GM19193 (cell line): ENCODE results near the gene ADK.

Experiments used
- POLR2A ChIP-seq: IDR thresholded peaks from 4 replicates; pipeline ENCODE4 v1.6.1; 2011; ENCODE audit not compliant: insufficient read depth, insufficient read length; ENCODE audit errors: extremely low read depth

The ADK gene

DNA sequence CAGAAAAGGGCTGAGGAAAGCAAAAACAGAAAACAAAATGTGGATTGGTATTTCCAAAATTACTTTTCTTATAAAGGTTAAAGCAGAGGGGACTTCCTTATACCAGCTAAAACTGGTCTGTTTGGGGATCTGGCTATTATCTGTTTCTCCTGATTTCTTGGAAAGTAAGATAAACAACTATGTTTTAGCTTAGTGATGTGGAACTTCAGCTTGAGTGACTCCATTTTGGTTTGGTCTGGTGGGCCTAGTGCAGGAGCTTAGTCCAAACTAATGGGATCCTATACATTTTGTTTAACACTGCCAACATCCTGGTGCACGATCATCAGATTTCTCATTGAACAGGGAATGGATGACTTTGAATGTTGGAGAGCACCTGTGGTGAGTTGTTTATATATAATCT lies 283.5 kb downstream of the ADK start:
- no peak for TF ChIP-seq POLR2A

DNA sequence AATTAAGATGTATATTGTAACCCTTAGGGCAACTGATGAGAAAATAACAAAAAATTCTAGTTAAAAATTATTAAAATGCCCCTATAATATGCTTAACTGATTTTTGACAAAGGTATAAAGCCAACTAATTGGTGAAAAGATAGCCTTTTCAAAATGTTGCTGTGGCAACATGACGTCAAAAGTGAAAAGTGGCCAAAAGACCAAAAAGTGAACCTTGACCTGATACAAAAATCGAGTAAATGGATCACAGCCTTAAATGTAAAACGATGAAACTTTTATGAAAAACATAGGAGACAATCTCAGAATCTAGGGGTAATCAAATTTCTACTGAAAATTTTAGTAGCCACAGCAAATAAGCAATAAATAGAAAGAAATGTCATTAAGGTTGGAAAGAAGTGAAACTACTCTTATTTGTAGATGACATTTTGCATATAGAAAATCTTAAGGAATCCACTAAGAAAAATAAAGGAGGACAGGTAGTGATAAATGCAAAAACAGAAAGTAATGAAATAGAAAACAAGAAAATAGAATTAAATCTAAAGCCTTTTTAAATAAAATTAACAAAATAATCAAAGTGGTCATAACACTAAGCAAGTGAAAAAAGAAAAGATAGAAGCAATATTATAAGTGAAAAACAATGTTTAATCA lies 285.6 kb downstream of the ADK start:
- no peak for TF ChIP-seq POLR2A

DNA sequence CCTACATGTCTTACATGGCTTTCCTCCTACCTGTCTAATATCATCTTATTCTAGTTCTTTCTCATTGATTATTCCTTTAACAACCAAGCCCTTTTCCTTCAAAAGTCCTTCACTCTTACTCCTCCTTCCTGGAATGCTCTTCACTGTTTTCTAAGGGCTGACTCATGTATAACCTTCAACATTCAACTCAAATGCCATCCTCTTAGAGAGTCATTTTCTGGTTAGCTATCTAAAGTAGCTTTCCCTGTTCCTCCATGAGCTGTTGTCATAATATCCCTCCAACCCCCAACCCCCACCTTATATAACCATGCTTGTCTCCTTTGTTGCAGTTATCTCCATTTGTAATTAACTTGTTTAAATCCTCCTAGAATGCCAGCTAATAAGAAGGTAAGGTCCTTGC lies 286.8 kb downstream of the ADK start:
- no peak for TF ChIP-seq POLR2A

DNA sequence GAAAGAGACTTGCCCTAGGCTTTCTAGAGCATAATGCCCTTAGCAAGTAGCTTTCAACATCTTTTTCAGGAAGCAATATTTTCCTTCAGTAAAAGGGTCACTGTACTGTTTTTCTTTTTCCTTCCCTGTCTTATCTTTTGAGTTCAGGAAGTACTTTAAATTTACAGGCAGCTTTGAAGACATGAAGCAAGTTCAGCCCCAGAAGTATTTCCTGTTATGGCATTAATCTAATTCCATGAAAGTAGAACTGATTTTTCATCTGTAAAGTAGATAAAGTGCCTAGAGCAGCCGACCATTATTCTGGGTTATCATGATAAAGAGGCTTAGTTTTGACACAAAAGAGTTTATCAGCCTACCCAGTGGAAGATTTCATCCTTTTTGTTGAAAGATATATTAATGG lies 288.2 kb downstream of the ADK start:
- TF ChIP-seq POLR2A: no peak

DNA sequence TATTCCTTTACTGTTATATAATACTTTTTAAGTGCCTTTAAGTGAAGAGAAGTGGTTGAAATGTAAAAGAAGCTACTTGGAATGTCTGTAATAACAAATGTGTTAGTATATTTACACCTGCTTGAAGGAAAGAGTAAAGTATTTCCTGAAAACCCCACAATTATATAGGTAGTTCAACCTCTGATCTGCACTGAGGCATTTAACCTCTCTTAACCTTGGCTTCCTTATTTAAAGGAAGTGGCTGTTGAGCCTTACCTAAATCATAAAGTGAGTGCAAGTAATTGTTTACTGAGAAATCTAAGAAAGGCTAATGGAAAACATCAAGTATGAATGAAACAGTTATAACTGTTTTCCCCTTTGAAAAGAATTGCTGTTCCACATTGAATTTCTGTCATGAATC lies 294.5 kb downstream of the ADK start:
- no peak for TF ChIP-seq POLR2A

DNA sequence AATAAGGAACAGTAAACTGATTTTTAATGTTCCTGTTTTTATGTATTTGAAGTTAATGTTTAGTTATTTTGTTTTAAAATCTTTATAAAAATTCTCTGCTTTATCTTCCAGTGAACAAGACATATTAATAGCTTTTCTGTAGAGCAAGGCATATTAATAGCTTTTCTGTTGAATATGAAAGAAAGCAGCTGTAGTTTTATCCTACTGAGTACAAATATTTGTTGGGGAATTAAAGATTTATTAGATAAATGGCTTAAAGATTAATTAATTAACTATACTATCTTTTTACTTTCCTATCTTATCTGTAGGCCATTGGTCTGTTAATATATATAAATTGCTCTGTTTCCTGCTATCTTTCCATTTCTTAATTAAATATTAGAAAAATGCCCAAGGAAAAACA lies 299.6 kb downstream of the ADK start:
- no peak for TF ChIP-seq POLR2A

DNA sequence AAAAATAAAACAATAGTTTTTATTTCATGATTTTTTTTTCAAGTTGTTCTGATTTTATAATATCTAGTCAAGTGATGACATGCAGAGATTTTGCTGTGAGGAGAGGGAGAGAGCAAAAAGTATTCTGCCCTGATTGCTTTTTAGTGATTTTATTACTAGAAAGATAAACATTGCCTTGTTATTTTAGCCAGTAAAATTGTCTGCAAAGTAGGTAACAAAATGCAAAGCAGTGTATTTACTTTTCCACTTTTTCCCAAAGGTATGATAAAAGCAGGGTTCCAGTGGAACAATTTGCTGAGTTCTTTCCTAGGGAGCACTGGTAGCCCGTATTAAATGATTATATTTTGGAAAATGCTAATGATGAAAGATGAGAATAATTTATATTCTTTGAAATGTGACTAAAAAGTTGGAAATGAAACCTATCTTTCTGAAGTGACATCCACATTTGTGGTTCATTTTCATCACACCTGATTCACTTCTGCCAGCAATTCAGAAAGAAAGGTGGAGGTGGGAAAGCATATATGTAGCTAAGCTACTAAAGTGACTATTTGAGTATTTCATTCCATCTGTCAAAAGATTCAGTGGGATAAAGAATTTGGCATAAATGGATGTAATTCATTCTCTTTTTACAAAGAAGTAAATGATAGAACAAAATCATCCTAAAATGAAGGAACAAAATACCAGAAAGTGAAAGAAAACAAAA lies 300.3 kb downstream of the ADK start:
- TF ChIP-seq POLR2A: no peak

DNA sequence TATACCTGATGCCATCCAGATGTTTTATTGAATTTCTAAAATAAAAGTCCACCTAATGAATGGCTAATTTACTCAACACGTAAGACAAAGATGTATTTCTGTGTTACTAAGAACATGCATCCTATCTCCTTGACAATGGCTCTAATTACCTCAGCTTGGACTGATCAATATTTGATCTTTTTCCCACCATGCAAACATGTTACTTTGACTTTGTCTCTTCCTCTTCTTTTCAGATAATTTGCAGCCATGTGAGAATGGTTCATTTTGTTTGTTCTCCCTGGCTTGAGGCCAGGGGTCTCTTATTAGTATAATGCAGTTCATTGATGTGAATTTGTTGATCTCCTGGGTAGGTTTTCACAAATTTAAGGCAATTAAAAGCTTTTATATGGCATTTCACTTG lies 302.1 kb downstream of the ADK start:
- no peak for TF ChIP-seq POLR2A

DNA sequence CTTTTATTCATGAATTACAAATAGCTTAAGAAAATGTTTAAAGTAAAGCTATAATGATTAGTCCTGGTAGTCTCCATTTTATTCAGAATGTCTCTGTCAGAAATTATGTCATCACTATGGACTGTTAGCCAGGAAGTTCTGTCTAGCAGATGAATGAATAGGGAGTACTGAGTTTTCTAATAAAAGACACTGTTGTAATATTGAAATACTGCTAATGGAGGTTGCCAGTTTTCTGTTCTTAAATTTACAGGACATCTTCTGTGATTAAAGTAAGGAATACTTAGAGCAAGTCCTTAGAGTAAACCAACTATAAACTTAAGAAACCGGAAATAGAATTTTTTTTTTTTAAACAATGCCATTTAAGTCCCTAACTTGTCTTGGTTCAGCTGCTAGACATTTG lies 309.8 kb downstream of the ADK start:
- no peak for TF ChIP-seq POLR2A

DNA sequence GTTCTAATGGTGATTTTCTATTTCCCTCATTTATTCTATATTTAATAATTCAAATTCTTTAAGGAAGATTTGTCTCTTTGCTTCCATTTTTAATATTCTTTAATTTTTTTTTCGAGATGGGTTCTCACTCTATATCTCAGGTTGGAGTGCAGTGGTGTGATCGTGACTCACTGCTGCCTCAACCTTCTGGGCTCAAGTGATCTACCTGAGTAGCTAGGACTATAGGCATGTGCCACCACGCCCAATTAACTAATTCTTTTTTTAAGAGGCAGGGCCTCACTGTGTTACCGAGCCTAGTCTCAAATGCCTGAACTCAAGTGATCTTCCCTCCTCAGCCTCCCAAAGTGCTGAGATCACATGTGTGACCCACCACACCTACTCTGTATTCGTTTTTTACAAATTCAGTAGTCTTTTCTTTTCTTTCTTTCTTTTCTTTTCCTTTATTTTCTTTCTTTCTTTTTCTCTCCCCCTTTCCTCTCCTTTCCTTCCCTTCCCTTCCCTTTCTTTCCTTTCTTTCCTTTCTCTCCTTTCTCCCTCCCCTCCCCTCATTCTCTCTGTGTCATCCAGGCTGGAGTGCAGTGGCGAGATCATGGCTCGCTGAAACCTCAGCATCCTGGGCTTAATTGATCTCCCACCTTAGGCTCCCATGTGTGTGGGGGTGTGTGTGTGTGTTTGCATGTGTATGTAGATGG lies 323.1 kb downstream of the ADK start:
- no peak for TF ChIP-seq POLR2A

DNA sequence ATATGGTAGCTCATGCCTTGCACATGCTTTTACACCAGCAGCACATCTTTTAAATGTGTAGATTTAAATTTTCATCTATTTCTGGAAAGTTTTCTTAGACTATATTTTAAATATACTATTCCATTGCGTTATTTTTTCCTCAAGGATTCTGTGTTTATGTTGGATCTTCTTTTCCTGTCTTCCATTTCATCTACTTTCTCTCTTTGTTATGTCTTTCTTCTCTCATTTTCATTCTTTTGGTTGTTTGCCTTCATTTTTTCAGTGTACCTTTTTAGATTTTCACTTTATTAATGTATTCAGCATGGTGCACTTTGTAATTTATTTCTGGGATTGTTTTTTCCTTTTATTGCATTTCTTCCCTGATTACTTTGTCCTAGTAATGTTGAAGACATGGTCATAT lies 329.8 kb downstream of the ADK start:
- no peak for TF ChIP-seq POLR2A

DNA sequence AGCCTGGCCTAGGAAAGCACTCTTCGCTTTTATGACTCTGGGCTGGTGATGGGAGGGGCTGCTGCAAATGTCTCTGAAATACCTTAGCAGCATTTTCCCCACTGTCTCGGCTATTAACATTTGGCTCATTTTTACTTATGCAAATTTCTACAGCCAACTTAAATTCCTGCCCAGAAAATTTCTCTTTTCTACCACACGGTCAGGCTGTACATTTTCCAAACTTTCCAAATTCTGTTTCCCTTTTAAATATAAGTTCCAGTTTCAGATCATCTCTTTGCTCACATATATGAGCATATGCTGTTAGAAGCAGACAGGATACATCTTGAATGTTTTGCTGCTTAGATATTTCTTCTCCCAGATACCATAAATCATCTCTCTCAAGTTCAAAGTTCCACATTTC lies 332.3 kb downstream of the ADK start:
- no peak for TF ChIP-seq POLR2A

DNA sequence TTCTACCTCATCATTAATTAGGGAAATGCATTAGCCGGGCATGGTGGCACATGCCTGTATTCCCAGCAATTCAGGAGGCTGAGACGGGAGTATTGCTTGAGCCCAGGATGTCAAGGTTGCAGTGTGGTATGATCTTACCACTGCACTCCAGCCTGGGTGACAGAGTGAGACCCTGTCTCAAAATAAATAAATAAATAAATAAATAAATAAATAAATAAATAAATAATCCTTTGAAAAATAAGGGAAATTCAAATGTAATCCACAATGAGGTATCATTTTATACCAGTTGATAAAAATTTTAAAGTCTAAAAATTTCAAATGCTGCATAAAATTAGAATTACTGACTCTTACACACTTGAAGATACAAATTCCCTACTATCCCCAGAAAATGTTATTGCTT lies 334.3 kb downstream of the ADK start:
- no peak for TF ChIP-seq POLR2A

DNA sequence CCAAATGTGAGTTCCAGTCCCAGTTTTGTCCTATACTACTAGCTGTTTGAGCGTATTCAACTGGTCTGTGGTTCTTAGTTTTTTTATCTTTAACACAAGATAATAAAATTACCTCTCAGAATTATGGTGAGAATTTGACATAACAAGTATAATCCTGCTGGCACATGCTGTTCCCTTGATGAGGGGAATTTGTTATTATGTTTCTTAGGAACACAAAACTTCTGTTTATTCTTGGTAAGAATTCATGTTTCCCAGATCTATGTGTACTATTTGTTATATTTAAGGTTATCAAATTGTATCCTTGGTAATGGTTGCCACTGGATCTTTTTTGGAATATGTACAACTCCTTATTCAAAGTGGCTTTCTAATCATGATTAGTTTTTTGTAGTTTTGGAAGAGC lies 335.6 kb downstream of the ADK start:
- no peak for TF ChIP-seq POLR2A

DNA sequence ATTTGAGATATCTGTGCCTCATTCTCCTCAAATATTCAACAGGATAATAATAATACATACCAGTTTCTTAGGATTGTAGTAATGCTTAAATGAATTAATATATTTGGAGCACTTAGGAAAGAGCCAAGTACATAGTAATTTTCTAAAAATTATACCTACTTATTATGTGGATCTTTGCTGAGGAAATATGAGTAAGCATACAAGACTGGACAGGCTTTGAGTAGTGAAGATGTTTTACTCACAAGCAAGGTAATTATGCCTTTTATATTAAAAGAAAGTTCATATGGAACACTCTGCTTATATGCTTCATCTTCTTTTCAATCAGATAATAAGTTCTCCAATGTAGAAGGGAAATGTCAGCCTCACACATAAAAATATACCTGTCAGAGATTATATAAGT lies 337.9 kb downstream of the ADK start:
- TF ChIP-seq POLR2A: no peak

DNA sequence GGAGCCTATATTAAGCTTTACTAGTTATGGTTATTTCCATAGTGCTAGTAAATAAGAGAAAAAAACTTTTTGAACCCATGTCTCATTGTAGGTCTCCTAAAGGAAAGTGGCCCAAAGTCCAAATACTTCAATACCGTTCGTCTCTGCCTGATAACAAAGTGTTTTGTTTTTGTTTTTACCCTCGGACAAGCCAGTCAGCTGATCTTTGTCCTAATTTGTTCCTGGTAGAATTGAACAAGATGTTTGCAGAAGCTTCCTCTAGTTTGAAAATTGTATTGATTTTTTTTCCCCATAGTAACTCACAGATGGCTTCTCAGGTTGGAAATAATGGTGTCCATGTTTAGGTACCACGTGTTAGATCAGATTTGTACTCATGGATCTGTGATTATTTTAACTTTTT lies 339.5 kb downstream of the ADK start:
- no peak for TF ChIP-seq POLR2A
